ENCODE measurements around the gene OR56A3.
"Not testable (repeated sequence)": the region's sequence is repeated elsewhere in the genome, so short reads cannot be mapped to it uniquely, and the experiment has no call there.

The OR56A3 gene

DNA sequence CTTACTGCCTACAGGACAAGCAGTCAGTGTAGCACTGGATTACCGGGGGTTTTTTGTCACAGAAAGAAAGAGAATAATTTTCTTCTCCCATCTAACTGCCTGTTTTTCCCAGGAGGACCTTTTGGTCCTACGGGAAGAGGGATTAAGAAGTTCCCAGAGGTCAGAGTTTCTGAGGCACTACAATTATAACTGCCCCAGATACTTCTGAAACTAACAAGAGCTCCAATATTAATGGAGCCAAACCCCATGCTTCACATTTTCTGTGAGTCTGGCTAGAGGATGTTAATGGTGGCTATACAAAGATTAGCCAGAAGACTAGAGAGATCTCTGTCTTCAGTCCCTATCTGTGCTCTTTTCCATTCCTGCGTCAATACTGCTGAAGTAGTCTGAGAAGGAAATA is at the start of gene OR56A3:
Gene OR56A3 (plus strand): TSS at position 301 of the 400 bp plus-strand sequence. CDS start 5,096 bp downstream, outside the sequence.
- DNase-seq: no peak

GRCh38 chr11:5892908-5893307 is 49.1 kb upstream of the OR56A3 start, which contains the start of gene OR52E5:
Gene OR52E5, plus strand, starts transcription at chr11:5893208. Its CDS starts 7,569 bp downstream, at chr11:5900777.
- DNase-seq: no peak

GRCh38 chr11:5899534-5899933 is 42.5 kb upstream of the OR56A3 start:
- no peak for DNase-seq

GRCh38 chr11:5910540-5910939 is 31.5 kb upstream of the OR56A3 start:
- DNase-seq: no peak

GRCh38 chr11:5922749-5923426 is 19.2 kb upstream of the OR56A3 start:
- no peak for DNase-seq

GRCh38 chr11:5923427-5923776 is 18.6 kb upstream of the OR56A3 start:
- DNase-seq: no peak

GRCh38 chr11:5923794-5924193 is 18.3 kb upstream of the OR56A3 start:
- DNase-seq: no peak

DNA sequence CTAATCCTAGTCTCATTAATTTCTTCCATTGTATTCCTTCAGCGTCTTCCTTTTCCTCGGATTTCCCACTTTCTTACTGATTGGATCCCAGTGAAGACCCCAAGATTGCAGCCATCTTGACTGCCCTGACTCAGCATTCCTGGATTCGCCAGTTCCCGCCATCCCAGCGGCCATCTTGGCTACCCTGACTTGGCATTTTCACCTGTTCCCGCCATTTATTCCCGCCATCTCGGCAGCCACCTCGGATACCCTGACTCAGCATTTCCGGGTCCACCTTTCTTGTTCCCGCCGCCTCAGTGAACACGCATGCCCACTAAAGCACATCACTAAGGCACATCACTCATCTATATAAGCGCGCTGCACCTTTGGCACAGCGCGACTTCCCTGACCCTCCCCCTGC is 13.8 kb upstream of the OR56A3 start:
- DNase-seq: no peak

DNA sequence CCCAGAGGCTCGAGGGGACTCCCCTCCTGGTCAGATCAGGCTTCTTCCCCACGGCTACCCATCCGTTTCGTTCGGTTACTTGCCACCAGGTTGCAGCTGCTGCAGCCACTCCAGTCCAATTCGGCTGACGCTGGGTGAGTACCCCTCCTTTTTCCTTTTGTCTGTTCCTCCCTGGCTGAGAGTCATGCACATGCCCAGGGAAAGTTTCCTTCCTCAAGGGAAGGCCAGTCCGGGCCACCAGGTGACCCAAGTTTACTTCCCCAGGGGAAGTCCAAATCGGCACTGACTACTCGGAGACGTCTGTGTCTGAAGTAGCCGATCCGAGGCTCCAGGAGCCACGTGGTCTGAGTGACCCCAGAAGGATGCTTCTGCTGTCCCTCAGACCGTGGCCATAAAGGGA is 13.2 kb upstream of the OR56A3 start:
- DNase-seq: no peak

- DNase-seq: no peak
These were observed 12.3 kb upstream of the OR56A3 start for GRCh38 chr11:5929571-5930368.

GRCh38 chr11:5930614-5931013 is 11.4 kb upstream of the OR56A3 start:
- no peak for DNase-seq

- DNase-seq: no peak
These were observed 11.0 kb upstream of the OR56A3 start for GRCh38 chr11:5931061-5931460.

DNA sequence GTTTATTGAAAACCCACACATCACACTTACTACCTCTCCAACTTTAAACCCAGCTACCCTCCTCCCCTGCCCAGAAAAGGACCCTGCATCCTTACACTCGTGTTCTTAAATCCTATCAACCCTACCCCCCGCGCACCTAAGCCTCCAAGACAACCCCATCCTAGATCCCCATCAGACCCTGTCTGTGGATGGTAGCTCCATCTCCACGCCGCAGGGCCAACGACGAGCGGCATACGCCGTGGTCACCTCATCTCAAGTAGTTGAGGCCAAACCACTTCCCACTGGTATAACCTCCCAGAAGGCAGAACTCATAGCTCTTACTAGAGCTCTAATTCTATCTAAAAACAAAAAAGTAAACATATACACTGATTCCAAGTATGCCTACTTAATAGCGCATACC is 9.4 kb upstream of the OR56A3 start:
- DNase-seq: no peak

DNA sequence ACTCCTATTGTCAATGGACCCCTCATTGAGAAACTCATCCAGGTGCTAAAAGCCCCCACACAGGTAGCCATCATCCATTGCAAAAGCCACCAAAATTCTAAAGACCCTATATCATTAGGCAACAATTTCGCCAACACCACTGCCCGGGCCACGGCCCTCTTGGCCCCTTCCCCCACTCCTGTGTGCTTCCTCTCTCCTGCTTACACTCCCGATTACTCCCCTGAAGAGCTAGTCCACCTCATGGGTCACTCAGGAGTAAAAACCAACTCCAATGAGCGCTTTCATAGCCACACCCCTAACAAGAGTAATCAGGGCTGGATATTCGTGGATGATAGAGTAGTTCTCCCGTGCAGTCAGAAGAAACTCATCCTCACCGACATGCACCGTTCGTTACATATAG is 8.9 kb upstream of the OR56A3 start:
- no peak for DNase-seq

DNA sequence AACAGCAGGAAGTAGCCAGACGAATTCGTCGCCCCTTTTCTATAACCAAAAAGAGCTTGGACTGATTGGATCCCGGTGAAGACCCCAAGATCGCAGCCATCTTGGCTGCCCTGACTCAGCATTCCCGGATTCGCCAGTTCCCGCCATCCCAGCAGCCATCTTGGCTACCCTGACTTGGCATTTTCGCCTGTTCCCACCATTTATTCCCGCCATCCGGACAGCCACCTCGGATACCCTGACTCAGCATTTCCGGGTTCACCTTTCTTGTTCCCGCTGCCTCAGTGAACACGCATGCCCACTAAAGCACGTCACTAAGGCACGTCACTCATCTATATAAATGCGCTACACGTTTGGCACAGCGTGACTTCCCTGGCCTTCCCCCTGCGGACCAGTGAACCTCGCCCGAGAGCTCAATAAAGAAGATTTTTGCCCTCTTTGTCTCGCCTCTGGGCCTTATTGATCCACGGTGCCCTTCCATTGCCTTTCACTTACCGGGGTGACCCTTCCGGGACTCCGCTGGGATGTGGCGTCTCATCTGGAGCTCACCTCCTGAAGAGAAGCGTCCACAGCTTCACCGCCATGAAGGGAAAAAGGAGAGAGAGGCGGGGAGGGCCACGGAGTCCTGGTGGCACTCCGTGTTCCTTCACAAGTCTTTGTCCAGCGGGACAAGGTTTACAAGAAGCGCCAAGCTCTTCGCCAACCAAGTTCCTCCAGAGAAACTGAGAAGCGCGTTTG is 4.0 kb upstream of the OR56A3 start:
- DNase-seq: peak; percentile 25

GRCh38 chr11:5938603-5938965 is 3.5 kb upstream of the OR56A3 start:
- peak; percentile 58 for DNase-seq

GRCh38 chr11:5940748-5941147 is 1.3 kb upstream of the OR56A3 start:
- DNase-seq: no peak

DNA sequence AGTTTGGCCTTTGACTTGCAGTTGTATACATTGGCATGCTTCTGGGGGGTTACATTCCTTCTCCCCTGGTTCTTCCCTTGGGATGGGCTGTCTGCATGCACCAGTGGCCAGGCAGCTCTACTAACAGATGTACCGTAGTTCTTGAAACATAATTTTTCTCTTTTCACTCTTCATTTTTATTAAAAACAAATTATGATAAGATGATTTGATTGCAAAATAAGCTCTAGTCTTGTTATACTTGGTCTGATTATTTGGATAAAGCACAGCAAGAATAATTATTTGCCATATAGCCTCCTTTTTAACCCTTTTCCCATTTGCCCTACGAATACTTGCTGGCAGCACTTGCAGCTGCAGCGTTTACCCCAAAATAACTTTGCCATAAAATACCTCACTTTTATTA is 13.5 kb downstream of the OR56A3 start:
- no peak for DNase-seq

GRCh38 chr11:5960704-5961320 is 18.8 kb downstream of the OR56A3 start:
- DNase-seq: not testable (repeated sequence)

- no peak for DNase-seq
These were observed 24.9 kb downstream of the OR56A3 start for GRCh38 chr11:5966958-5967357.

- DNase-seq: no peak
These were observed 25.7 kb downstream of the OR56A3 start for GRCh38 chr11:5967708-5968107.

DNA sequence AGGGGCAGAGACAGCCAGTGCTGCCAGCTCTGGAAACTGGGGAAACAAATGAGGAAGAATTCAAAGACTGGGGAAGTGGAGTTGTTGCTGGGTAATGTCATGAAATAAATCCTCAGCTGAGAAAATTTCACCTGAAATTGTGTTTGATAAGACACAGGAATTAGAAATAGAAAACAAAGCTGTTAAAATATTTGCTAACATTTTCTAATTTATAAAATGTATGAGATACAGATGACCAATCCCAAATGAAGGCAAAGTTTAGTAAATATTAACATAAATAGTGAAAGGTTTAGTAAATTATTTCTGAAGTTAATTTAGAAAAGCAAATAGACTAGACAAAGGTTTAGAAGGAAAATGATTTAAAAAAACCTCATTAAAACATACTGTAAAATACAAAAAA is 26.3 kb downstream of the OR56A3 start, which contains the start of gene OR56A5:
Gene OR56A5 (minus strand): TSS at position 101 of the 400 bp plus-strand sequence. CDS start 0 bp downstream, at position 101.
- DNase-seq: no peak

- DNase-seq: no peak
These were observed 31.5 kb downstream of the OR56A3 start for GRCh38 chr11:5973530-5973929.

Measured in NCI-H1105 (cell line).